Measurements from ENCODE around the gene DNHD1.

GRCh38 chr11:6587360-6587953, 90.4 kb downstream of the DNHD1 start:
- TF ChIP-seq CTCF (IDR thresholded peaks at IDR 0.05; ENCODE audit: low read length) (no peak), EZH2phosphoT487 (IDR thresholded peaks at IDR 0.05; ENCODE audit: low read length) (no peak)

All from MM.1S (cell line).